IMR-90 (cell line): ENCODE measurements around the gene TTF1. TPM values are rescaled to one million over a fixed set of nuclear protein-coding genes. Genes with fewer than 3 reads are reported as not detected.

Experiments
- ATAC-seq: fragments of 200-7000 bp; cut with Tn5 transposase; 2 replicates; pipeline ENCODE4 v1.9.1; 2020; ENCODE audit warnings: low read depth, mild to moderate bottlenecking, moderate library complexity
- BruUV-seq: library from RNA; stranded (reverse); fragments of 400-500 nt; replicated peaks from 2 replicates; lab custom pipeline; 2021; lab: Mats Ljungman, UMichigan
- CTCF ChIA-PET: fragments of 300-600 bp; formaldehyde crosslinking; extraction: SDS; loops from one replicate; lab custom pipeline; 2021; ENCODE audit warnings: antibody characterized with exemption; lab: Yijun Ruan, JAX
- POLR2A ChIA-PET: fragments of 300-600 bp; sonication (Branson Sonifier 250); formaldehyde crosslinking; loops from one replicate; lab custom pipeline; 2022; ENCODE audit warnings: antibody characterized with exemption; ENCODE audit not compliant: unreplicated experiment; lab: Charles Lee
- DNase-seq: peaks from one replicate; pipeline ENCODE4 v3.0.0; 2013
- H2AFZ ChIP-seq: replicated peaks from 2 replicates; pipeline ENCODE3; 2013; ENCODE audit warnings: low read length, mild to moderate bottlenecking; ENCODE audit not compliant: poor library complexity
- H2AK5ac ChIP-seq: 2 replicates; pipeline ENCODE4 v1.6.1; 2013; ENCODE audit warnings: low read depth, low read length, inconsistent platforms
- H2AK9ac ChIP-seq: replicated peaks from 2 replicates; pipeline ENCODE3; 2013; ENCODE audit warnings: mild to moderate bottlenecking, low read depth, low read length, moderate library complexity; ENCODE audit not compliant: poor library complexity
- H2BK120ac ChIP-seq: 2 replicates; pipeline ENCODE4 v1.6.1; 2013; ENCODE audit warnings: low read depth, low read length, inconsistent platforms
- H2BK15ac ChIP-seq: 3 replicates; pipeline ENCODE4 v1.6.1; 2013; ENCODE audit warnings: low read depth, low read length, inconsistent platforms
- H2BK20ac ChIP-seq: 2 replicates; pipeline ENCODE4 v1.6.1; 2013; ENCODE audit warnings: low read depth, mild to moderate bottlenecking, inconsistent platforms, low read length, moderate library complexity
- H2BK5ac ChIP-seq: 2 replicates; pipeline ENCODE4 v1.6.1; 2013; ENCODE audit warnings: mild to moderate bottlenecking, low read depth, low read length, inconsistent platforms; ENCODE audit not compliant: poor library complexity, severe bottlenecking
- H3K14ac ChIP-seq: replicated peaks from 2 replicates; pipeline ENCODE4 v1.6.1; 2013; ENCODE audit warnings: low read depth, low read length, inconsistent platforms
- H3K18ac ChIP-seq: 2 replicates; pipeline ENCODE4 v1.6.1; 2013; ENCODE audit warnings: low read depth, low read length, control low read depth
- H3K23ac ChIP-seq: 2 replicates; pipeline ENCODE4 v1.6.1; 2013; ENCODE audit warnings: low read depth, low read length, inconsistent platforms
- H3K27ac ChIP-seq: 2 replicates; pipeline ENCODE4 v1.5.1; 2013; ENCODE audit warnings: mild to moderate bottlenecking, control low read depth, low read length; ENCODE audit not compliant: insufficient read depth
- H3K27me3 ChIP-seq: 2 replicates; pipeline ENCODE4 v1.6.1; 2013; ENCODE audit warnings: low read length; ENCODE audit not compliant: control insufficient read depth, insufficient read depth
- H3K36me3 ChIP-seq: 2 replicates; pipeline ENCODE4 v1.6.1; 2013; ENCODE audit warnings: low read length, mixed read lengths; ENCODE audit not compliant: control insufficient read depth, insufficient read depth
- H3K4ac ChIP-seq: 2 replicates; pipeline ENCODE4 v1.6.1; 2013; ENCODE audit warnings: low read depth, low read length, inconsistent platforms
- H3K4me1 ChIP-seq: 2 replicates; pipeline ENCODE4 v1.6.1; 2013; ENCODE audit warnings: low read length, mixed read lengths; ENCODE audit not compliant: control insufficient read depth, insufficient read depth
- H3K4me2 ChIP-seq: 2 replicates; pipeline ENCODE4 v1.6.1; 2013; ENCODE audit warnings: low read depth, mild to moderate bottlenecking, control low read depth, low read length, moderate library complexity
- H3K4me3 ChIP-seq: 2 replicates; pipeline ENCODE4 v1.5.1; 2013; ENCODE audit warnings: low read depth, mild to moderate bottlenecking, control low read depth, low read length, moderate library complexity; ENCODE audit not compliant: insufficient read depth
- H3K56ac ChIP-seq: 2 replicates; pipeline ENCODE4 v1.6.1; 2013; ENCODE audit warnings: low read length, inconsistent platforms; ENCODE audit not compliant: insufficient read depth; ENCODE audit errors: extremely low read depth
- H3K79me1 ChIP-seq, 2 experiments: 2 replicates each; pipeline ENCODE4 v1.6.1; 2013; ENCODE audit warnings: low read length in 2 of 2, inconsistent platforms in 1 of 2, low read depth in 1 of 2
- H3K9ac ChIP-seq: 2 replicates; pipeline ENCODE4 v1.6.1; 2013; ENCODE audit warnings: low read depth, low read length, control low read depth
- H3K9me1 ChIP-seq: 2 replicates; pipeline ENCODE4 v1.6.1; 2013; ENCODE audit warnings: low read length, inconsistent platforms; ENCODE audit not compliant: insufficient read depth
- H3K9me3 ChIP-seq: 2 replicates; pipeline ENCODE4 v1.6.1; 2013; ENCODE audit warnings: low read length; ENCODE audit not compliant: control insufficient read depth, insufficient read depth
- H4K20me1 ChIP-seq: 2 replicates; pipeline ENCODE4 v1.6.1; 2013; ENCODE audit warnings: low read length, inconsistent platforms; ENCODE audit not compliant: insufficient read depth
- H4K5ac ChIP-seq: 2 replicates; pipeline ENCODE4 v1.6.1; 2013; ENCODE audit warnings: mild to moderate bottlenecking, low read depth, low read length, control low read depth
- H4K8ac ChIP-seq, 2 experiments: 2 replicates each; pipeline ENCODE4 v1.6.1; 2013; ENCODE audit warnings: low read depth in 2 of 2, low read length in 2 of 2, control low read depth in 1 of 2, inconsistent platforms in 1 of 2
- H4K91ac ChIP-seq: 2 replicates; pipeline ENCODE4 v1.6.1; 2013; ENCODE audit warnings: low read depth, low read length, inconsistent platforms; ENCODE audit not compliant: insufficient read depth
- BHLHE40 ChIP-seq: fragments of 150-350 bp; IDR thresholded peaks from 2 replicates; pipeline ENCODE4 v1.6.1; 2016; ENCODE audit warnings: mild to moderate bottlenecking, low read depth, low read length
- CEBPB ChIP-seq: IDR thresholded peaks from 2 replicates; pipeline ENCODE4 v1.6.1; 2012; ENCODE audit warnings: low read depth, low read length, improper control_type of control experiment
- CHD1 ChIP-seq: IDR thresholded peaks from 2 replicates; pipeline ENCODE4 v1.6.1; 2012; ENCODE audit warnings: low read depth, low read length, improper control_type of control experiment
- ELK1 ChIP-seq: fragments of 150-350 bp; IDR thresholded peaks from 2 replicates; pipeline ENCODE4 v1.6.1; 2016; ENCODE audit warnings: low read depth, mild to moderate bottlenecking, low read length, moderate library complexity, borderline replicate concordance
- FOS ChIP-seq: fragments of 150-350 bp; IDR thresholded peaks from 2 replicates; pipeline ENCODE4 v1.6.1; 2016; ENCODE audit warnings: low read depth, low read length
- MAFK ChIP-seq: IDR thresholded peaks from 2 replicates; pipeline ENCODE4 v1.6.1; 2012; ENCODE audit warnings: low read depth, low read length, improper control_type of control experiment
- MAZ ChIP-seq: IDR thresholded peaks from 2 replicates; pipeline ENCODE4 v1.6.1; 2012; ENCODE audit warnings: low read depth, mild to moderate bottlenecking, low read length, improper control_type of control experiment, moderate library complexity, borderline replicate concordance
- MXI1 ChIP-seq: IDR thresholded peaks from 2 replicates; pipeline ENCODE4 v1.6.1; 2012; ENCODE audit warnings: low read depth, mild to moderate bottlenecking, low read length, moderate library complexity, borderline replicate concordance
- NFE2L2 ChIP-seq: fragments of 150-350 bp; IDR thresholded peaks from 2 replicates; pipeline ENCODE4 v1.6.1; 2016; ENCODE audit warnings: low read depth, mild to moderate bottlenecking, low read length
- POLR2A ChIP-seq: IDR thresholded peaks from 2 replicates; pipeline ENCODE4 v1.6.1; 2012; ENCODE audit warnings: mild to moderate bottlenecking, low read depth, low read length
- RAD21 ChIP-seq: IDR thresholded peaks from 2 replicates; pipeline ENCODE4 v1.6.1; 2012; ENCODE audit warnings: low read length, improper control_type of control experiment
- RCOR1 ChIP-seq: IDR thresholded peaks from 2 replicates; pipeline ENCODE4 v1.6.1; 2012; ENCODE audit warnings: mild to moderate bottlenecking, low read length, improper control_type of control experiment; ENCODE audit not compliant: insufficient replicate concordance
- RFX5 ChIP-seq: IDR thresholded peaks from 2 replicates; pipeline ENCODE4 v1.8.0; 2012; ENCODE audit warnings: low read depth, mild to moderate bottlenecking, low read length, moderate library complexity
- SMC3 ChIP-seq: fragments of 150-350 bp; IDR thresholded peaks from 2 replicates; pipeline ENCODE4 v1.6.1; 2016; ENCODE audit warnings: low read depth, mild to moderate bottlenecking, antibody characterized with exemption, low read length, moderate library complexity
- USF2 ChIP-seq: fragments of 150-350 bp; IDR thresholded peaks from 2 replicates; pipeline ENCODE4 v1.6.1; 2017; ENCODE audit warnings: mild to moderate bottlenecking, antibody characterized with exemption, low read length, low read depth
- WGBS, 2 experiments: methylation state at CpG; one replicate each; pipeline versions ENCODE4 v1.1.5 to v1.1.7; 2013; ENCODE audit warnings: missing lambda C conversion rate in 2 of 2; ENCODE audit not compliant: insufficient read length in 1 of 2; ENCODE audit errors: extremely low coverage in 2 of 2; 5-methylcytosine and 5-hydroxymethylcytosine counted together
- dilution Hi-C: fragments of 300-500 bp; cut with HindIII; formaldehyde crosslinking; loops from one replicate; pipeline ENCODE4 v1.14.3; 2018; ENCODE audit warnings: low sequenced_read_pairs; ENCODE audit not compliant: unreplicated experiment
- in situ Hi-C: fragments of 300-500 bp; cut with MboI; formaldehyde crosslinking; loops from 3 replicates; pipeline ENCODE4 v1.14.3; 2019; ENCODE audit warnings: low sequenced_read_pairs, inconsistent platforms, mixed read lengths
- intact Hi-C: fragments of 100-400 bp; cut with micrococcal nuclease; formaldehyde crosslinking; loops from 2 replicates; pipeline ENCODE4 v1.10.0; 2022
- polyA plus RNA-seq, 3 experiments: library from polyadenylated mRNA; depleted of rRNA; stranded (reverse); fragments of >200 nt; gene quantifications; 2 replicates each; pipeline ENCODE4 v1.2.3, GENCODE V29; 2012; ENCODE audit warnings: low replicate concordance in 1 of 3
- total RNA-seq: library from RNA; depleted of rRNA; stranded (reverse); fragments of >200 nt; gene quantifications from 2 replicates; pipeline ENCODE4 v1.2.3, GENCODE V29; 2012
- TF ChIP-seq, protein P1 (sequence below): conservative IDR thresholded peaks from 2 replicates; pipeline ENCODE4 v1.5.1; 2012; ENCODE audit warnings: mild to moderate bottlenecking, low read depth, low read length, improper control_type of control experiment

TTF1 gene
- total and polyA plus RNA-seq, 2 of the 4 experiments (the other 2 are of a cell fraction) = 6.5 to 12.0 TPM

GRCh38 chr9:132350861-132351315 is 55.8 kb downstream of the TTF1 start:
- BruUV-seq = no TSS peak
- no peak overlapping the region for H3K9ac ChIP-seq
- H3K56ac ChIP-seq = no peak overlapping the region
- H3K9me1 ChIP-seq = 0 out of 2 replicates have a peak, but pooled peaks cover 9% of the 10 kb centered on the region
- no peak overlapping the region for H3K18ac ChIP-seq
- H2BK5ac ChIP-seq = no peak overlapping the region
- H4K91ac ChIP-seq = no peak overlapping the region
- H3K9me3 ChIP-seq = no peaks in the 10 kb centered on the region
- H3K4me1 ChIP-seq = peaks cover 7% of the 10 kb centered on the region
- H3K14ac ChIP-seq = no peak overlapping the region
- intact Hi-C loops (no loop called here), dilution Hi-C loops (no loop called here), in situ Hi-C loops (no loop called here)
- no peak overlapping the region for H2BK15ac ChIP-seq
- ATAC-seq (no peak), DNase-seq (peak; percentile 6)
- no peak overlapping the region for H2AK9ac ChIP-seq
- H4K5ac ChIP-seq = no peak overlapping the region
- CTCF ChIA-PET = no interaction called here
- H3K4me3 ChIP-seq = no peak overlapping the region
- H4K20me1 ChIP-seq = peaks cover 27% of the 10 kb centered on the region; the same call in 1 of the 2 replicates
- H3K36me3 ChIP-seq = peaks cover 41% of the 10 kb centered on the region
- no peak overlapping the region for H2AFZ ChIP-seq
- no peak overlapping the region for H3K23ac ChIP-seq
- H2BK120ac ChIP-seq = no peak overlapping the region
- H3K27me3 ChIP-seq = no peaks in the 10 kb centered on the region
- no peak overlapping the region for H2BK20ac ChIP-seq
- H3K4me2 ChIP-seq = peak overlapping the region; percentile 58
- H4K8ac ChIP-seq = no peak overlapping the region
- POLR2A ChIA-PET = interaction anchor here (0.6 kb wide), 1 partner anchor 594 kb away, joined by 6 read pairs; no protein-coding TSS in a partner anchor
- no peak overlapping the region for H3K4ac ChIP-seq
- no CpG with 5 or more reads among the region's 6 CpGs for WGBS, 2 experiments
- no peak overlapping the region for H3K27ac ChIP-seq
- TF ChIP-seq ELK1 = no peak
- TF ChIP-seq SMC3 = no peak
- no peak for TF ChIP-seq RCOR1
- no peak for TF ChIP-seq RAD21
- no peak for TF ChIP-seq POLR2A
- no peak for TF ChIP-seq FOS
- TF ChIP-seq MXI1 = no peak
- TF ChIP-seq USF2 = no peak
- no peak for TF ChIP-seq CHD1
- TF ChIP-seq MAFK = no peak
- TF ChIP-seq MAZ = no peak
- TF ChIP-seq BHLHE40 = no peak
- no peak for TF ChIP-seq CEBPB
- TF ChIP-seq NFE2L2 = no peak
- no peak for TF ChIP-seq RFX5
- TF ChIP-seq, protein P1, sequence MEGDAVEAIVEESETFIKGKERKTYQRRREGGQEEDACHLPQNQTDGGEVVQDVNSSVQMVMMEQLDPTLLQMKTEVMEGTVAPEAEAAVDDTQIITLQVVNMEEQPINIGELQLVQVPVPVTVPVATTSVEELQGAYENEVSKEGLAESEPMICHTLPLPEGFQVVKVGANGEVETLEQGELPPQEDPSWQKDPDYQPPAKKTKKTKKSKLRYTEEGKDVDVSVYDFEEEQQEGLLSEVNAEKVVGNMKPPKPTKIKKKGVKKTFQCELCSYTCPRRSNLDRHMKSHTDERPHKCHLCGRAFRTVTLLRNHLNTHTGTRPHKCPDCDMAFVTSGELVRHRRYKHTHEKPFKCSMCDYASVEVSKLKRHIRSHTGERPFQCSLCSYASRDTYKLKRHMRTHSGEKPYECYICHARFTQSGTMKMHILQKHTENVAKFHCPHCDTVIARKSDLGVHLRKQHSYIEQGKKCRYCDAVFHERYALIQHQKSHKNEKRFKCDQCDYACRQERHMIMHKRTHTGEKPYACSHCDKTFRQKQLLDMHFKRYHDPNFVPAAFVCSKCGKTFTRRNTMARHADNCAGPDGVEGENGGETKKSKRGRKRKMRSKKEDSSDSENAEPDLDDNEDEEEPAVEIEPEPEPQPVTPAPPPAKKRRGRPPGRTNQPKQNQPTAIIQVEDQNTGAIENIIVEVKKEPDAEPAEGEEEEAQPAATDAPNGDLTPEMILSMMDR = no peak
- H2AK5ac ChIP-seq = no peak overlapping the region
- peaks cover 32 to 65% of the 10 kb centered on the region in 2 experiments for H3K79me1 ChIP-seq
